Activated CD4-positive, alpha-beta T cell treated with anti-CD3 and anti-CD28 coated beads, Interleukin-2, amount 10 ng/mL, durations not matched to agents 24 days and 14 days (primary cell): ENCODE results near the gene CRYM. TPM values are rescaled to one million over a fixed set of nuclear protein-coding genes. Genes with fewer than 3 reads are reported as not detected.
"Not testable (repeated sequence)": the region's sequence is repeated elsewhere in the genome, so short reads cannot be mapped to it uniquely, and the experiment has no call there.

Experiments used
- DNase-seq: peaks from one replicate; pipeline ENCODE4 v3.0.0; 2022
- H3K27ac Mint-ChIP-seq: one replicate; pipeline ENCODE4 v1.8.0; 2022; ENCODE audit warnings: mild to moderate bottlenecking, mixed read lengths
- H3K27me3 Mint-ChIP-seq: one replicate; pipeline ENCODE4 v1.8.0; 2022; ENCODE audit warnings: mixed read lengths
- H3K36me3 Mint-ChIP-seq: one replicate; pipeline ENCODE4 v1.8.0; 2022; ENCODE audit warnings: low read depth, mild to moderate bottlenecking, mixed read lengths
- H3K4me1 Mint-ChIP-seq: one replicate; pipeline ENCODE4 v1.8.0; 2021; ENCODE audit warnings: mixed read lengths
- H3K4me3 Mint-ChIP-seq: one replicate; pipeline ENCODE4 v1.8.0; 2022; ENCODE audit warnings: mild to moderate bottlenecking, moderate library complexity, mixed read lengths
- H3K9me3 Mint-ChIP-seq: one replicate; pipeline ENCODE4 v1.8.0; 2021; ENCODE audit warnings: mixed read lengths
- intact Hi-C: fragments of 100-400 bp; cut with micrococcal nuclease; formaldehyde crosslinking; loops from one replicate; pipeline ENCODE4 v1.15.1; 2023
- total RNA-seq: library from RNA; stranded (reverse); gene quantifications from 2 replicates; pipeline ENCODE4 v1.2.3, GENCODE V29; 2022

CRYM gene
- total RNA-seq, 1 donor from 2014 or later, result not detected

DNA sequence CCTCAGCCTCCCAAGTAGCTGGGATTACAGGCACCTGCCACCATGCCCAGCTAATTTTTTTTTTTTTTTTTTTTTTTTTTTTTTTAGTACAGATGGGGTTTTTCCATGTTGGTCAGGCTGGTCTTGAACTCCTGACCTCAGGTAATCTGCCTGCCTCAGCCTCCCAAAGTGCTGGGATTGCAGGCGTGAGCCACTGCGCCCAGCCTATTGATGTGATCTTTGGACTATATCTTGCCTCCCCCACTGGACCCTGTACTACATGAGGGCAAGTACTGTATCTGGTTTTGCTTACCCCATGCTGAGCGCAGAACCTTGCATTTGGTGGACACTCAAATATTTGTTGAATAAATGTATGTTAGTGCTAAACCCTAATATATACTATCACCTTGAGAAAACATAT, 5.3 kb downstream of the CRYM start:
- H3K27me3 Mint-ChIP-seq, result peaks cover 32% of the 10 kb centered on the region
- H3K9me3 Mint-ChIP-seq, H3K27ac Mint-ChIP-seq, H3K36me3 Mint-ChIP-seq, H3K4me1 Mint-ChIP-seq, DNase-seq, H3K4me3 Mint-ChIP-seq: not testable (repeated sequence)
- intact Hi-C loops, result loop anchor here (10.0 kb wide), 1 partner anchor 118 kb away; the partner anchor contains the start of genes DNAH3 and LDAF1

DNA sequence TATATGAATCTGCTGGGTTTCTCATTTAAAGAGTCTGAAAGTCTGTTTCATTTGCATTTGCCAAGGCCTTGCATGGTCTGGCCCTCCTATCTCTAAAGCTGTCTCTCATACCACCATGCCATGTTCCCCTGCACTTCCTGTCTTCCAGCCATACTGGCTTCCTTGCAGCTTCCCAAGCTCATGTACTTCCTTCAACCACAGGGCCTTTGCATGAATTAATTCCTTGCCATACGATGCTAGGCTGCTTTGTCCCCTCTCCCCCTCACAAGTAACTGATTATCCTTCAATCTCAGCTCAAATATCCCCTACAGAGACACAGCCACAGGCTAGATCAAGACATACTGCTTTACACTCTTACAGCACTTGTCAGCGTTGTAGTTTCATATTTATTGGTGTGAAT, 5.8 kb downstream of the CRYM start:
- no peak for DNase-seq
- intact Hi-C loops, result loop anchor here (10.0 kb wide), 1 partner anchor 117 kb away; the partner anchor contains the start of genes DNAH3 and LDAF1
- H3K36me3 Mint-ChIP-seq, result no peaks in the 10 kb centered on the region
- no peak overlapping the region for H3K27ac Mint-ChIP-seq
- H3K4me1 Mint-ChIP-seq, result no peaks in the 10 kb centered on the region
- H3K4me3 Mint-ChIP-seq, result no peak overlapping the region
- no peaks in the 10 kb centered on the region for H3K9me3 Mint-ChIP-seq
- peaks cover 28% of the 10 kb centered on the region for H3K27me3 Mint-ChIP-seq

DNA sequence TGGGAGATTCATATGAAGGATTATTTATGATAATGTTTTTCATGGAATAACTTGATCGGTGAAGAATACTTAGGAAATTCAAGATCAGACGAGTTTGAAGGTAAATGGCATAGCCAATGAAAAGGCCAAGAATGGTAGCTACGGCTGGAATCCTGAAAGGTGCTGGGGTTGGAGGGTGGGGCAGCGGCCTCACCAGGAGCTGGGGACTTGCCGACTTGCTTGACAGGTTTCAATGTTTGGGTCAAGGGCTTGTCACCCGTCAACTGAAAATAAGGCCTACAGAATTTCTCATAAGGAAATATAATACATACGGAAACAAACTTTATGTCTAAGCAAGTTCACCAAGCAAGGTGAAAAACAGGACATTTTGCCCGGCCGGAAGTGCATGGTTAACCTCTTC, 9.9 kb downstream of the CRYM start:
- no peaks in the 10 kb centered on the region for H3K9me3 Mint-ChIP-seq
- peaks cover 12% of the 10 kb centered on the region for H3K27me3 Mint-ChIP-seq
- intact Hi-C loops, result no loop called here
- H3K4me1 Mint-ChIP-seq, result no peaks in the 10 kb centered on the region
- DNase-seq, result no peak
- no peak overlapping the region for H3K4me3 Mint-ChIP-seq
- H3K27ac Mint-ChIP-seq, result no peak overlapping the region
- H3K36me3 Mint-ChIP-seq, result no peaks in the 10 kb centered on the region

DNA sequence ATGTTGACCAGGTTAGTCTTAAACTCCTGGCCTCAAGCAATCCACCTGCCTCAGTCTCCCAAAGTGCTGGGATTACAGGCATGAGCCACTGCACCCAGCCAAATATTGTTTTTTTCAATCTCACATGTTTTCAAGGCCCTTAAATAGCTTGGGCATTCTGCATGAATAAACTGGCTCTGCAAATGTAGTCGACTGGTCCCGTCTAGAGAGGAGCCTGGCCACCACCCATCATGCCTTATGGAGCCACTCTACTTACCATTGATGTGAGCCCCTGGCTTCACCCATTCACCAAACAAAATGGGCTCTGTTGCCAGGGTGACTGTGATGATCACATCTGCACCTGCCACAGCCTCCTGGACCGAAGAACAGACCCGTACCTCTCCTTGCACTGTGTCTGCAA, 10.8 kb downstream of the CRYM start:
- peaks cover 6% of the 10 kb centered on the region for H3K27me3 Mint-ChIP-seq
- no peak overlapping the region for H3K27ac Mint-ChIP-seq
- no peaks in the 10 kb centered on the region for H3K36me3 Mint-ChIP-seq
- intact Hi-C loops, result no loop called here
- H3K4me1 Mint-ChIP-seq, result no peaks in the 10 kb centered on the region
- no peaks in the 10 kb centered on the region for H3K9me3 Mint-ChIP-seq
- no peak overlapping the region for H3K4me3 Mint-ChIP-seq
- no peak for DNase-seq

DNA sequence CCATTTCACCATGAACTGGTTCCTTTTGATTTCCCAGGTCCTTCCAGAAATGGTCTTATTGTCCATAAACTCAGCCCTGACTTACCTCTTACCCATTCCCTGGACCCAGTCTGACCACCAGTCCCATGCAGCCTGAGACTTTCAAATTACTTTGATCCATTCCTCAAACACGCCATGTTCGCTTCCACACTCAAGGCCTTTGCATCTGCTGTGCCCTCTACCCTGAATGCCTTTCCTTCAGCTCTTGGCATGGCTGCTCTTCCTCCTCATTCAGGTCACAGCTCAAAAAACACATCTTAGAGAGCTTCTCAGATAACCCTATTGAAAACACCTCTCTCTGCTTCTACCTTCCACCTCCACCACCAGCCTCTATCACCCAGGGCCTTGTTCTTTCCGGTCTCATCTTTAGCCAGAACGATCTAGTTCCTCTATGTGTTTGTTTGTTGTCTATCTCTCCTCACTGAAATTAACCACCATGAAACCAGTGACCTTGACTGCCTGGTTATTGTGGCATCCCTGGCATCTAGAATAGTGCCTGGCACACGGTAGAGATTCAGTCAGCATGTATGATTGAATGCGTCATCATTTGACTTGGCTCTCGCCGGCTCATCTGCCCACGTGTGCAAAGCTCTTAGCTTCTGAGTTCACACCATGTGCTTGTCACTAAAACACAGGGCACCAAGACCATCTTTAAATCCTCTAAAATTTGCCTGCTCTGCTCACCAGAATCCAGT, 12.8 kb downstream of the CRYM start:
- Mint-ChIP-seq H3K4me3 (no peak overlapping the region), H3K9me3 (no peaks in the 10 kb centered on the region), H3K4me1 (no peaks in the 10 kb centered on the region), H3K36me3 (no peaks in the 10 kb centered on the region), H3K27me3 (peaks cover 2% of the 10 kb centered on the region), H3K27ac (no peak overlapping the region)
- intact Hi-C loops, result no loop called here
- no peak for DNase-seq

DNA sequence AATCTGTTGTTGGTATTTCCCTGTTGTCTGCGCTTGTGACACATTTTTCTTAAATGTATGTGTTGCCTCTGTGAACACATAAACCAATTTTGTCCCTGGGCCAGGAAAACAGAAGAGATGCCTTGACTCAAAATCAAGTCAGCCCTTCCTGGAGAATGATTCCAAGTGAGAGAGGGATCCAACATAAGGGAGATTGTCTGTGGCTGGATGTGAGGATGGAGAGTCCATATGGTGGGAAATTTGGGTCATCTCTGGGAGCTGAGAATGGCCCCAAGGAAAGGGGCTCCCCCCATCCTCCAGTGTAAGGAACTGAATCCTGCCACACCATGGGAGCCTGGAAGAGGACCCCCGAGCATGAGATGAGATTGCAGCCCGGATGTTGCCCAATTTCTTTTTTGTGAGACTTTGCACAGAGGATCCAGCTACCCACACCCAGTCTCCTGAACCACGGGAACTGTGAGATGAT, 13.5 kb downstream of the CRYM start:
- no peak overlapping the region for H3K4me3 Mint-ChIP-seq
- H3K27ac Mint-ChIP-seq, result no peak overlapping the region
- peaks cover 4% of the 10 kb centered on the region for H3K27me3 Mint-ChIP-seq
- DNase-seq, result no peak
- no peaks in the 10 kb centered on the region for H3K4me1 Mint-ChIP-seq
- no peaks in the 10 kb centered on the region for H3K36me3 Mint-ChIP-seq
- intact Hi-C loops, result no loop called here
- no peaks in the 10 kb centered on the region for H3K9me3 Mint-ChIP-seq

DNA sequence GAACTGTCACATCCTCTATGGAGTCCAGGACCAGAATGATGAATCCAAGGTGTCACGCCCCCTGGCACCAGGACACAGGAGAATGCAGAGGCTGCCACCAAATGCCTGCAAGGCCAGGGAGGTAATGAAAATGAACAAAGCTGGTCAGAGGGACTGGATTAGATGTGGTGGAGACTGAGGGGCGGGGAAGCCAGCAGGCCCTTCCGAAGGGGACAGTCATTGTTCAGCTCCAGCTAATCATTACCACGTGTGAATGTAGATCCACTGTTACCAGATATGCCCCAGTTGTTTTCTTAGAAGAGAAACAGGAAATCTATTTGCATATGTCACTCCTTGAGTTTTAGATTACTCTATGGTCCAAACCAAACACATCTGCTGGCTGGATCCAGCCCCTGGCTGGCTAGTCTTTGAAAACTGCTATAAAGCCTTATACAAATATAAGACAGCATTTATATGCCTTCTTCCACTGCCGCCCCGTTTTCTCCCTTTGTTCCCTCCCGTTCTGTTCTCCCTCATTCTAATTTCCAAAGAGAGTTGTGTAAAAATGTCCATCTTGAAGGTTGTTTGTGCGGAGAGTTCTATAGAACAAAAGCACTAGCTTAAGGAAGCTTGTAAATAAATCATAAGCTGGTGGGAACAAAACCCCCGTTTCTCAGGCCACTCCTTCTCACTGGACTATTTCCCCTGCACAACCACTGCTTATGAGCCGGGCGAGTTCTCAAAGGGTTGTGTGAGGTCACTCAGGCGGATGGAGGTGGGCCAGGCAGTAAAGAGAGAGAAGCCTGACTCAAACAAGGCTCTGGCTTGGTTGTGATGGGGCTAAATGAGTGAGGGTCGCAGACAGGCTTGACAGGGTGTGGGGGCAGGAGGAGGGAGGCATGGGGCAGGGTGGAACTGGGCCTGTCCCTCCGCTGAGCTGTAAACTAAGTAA, 14.2 kb downstream of the CRYM start:
- H3K4me1 Mint-ChIP-seq, result no peaks in the 10 kb centered on the region
- H3K36me3 Mint-ChIP-seq, result no peaks in the 10 kb centered on the region
- H3K4me3 Mint-ChIP-seq, result no peak overlapping the region
- DNase-seq, result no peak
- no peaks in the 10 kb centered on the region for H3K9me3 Mint-ChIP-seq
- intact Hi-C loops, result no loop called here
- peaks cover 4% of the 10 kb centered on the region for H3K27me3 Mint-ChIP-seq
- H3K27ac Mint-ChIP-seq, result no peak overlapping the region

DNA sequence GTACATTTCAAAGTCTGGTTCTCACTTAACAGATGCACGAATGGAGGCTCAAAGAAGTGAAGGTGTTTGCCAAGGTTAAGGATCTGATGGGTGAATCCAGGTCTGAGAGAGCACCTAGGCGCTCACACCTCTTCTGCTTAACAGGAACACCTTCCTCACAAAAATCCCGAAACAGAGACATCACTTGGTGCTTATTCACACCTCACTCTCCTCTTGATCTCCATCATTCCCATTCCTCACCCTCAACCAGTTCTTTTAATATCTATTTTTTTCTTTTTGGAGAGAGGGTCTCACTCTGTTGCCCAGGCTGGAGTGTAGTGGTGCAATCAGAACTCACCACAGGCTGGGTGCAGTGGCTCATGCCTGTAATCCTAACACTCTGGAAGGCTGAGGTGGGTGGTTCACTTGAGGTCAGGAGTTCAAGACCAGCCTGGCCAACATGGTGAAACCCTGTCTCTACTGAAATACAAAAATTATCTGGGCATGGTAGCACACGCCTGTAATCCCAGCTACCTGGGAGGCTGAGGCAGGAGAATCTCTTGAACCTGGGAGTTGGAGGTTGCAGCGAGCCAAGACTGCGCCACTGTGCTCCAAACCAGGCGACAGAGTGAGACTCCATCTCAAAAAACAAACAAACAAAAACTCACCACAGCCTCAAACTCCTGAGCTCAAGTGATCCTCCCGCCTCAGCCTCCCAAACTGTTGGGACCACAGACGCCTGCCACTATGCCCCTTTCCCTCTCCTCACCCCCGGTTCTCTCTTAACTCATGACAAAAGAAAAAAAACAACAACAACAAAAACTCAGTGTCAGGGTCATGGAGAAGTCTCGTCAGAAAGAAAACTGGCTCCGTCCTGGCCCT, 15.1 kb downstream of the CRYM start:
- no peaks in the 10 kb centered on the region for H3K4me1 Mint-ChIP-seq
- no peak for DNase-seq
- no peak overlapping the region for H3K4me3 Mint-ChIP-seq
- intact Hi-C loops, result no loop called here
- peaks cover 6% of the 10 kb centered on the region for H3K27me3 Mint-ChIP-seq
- no peaks in the 10 kb centered on the region for H3K9me3 Mint-ChIP-seq
- H3K36me3 Mint-ChIP-seq, result no peaks in the 10 kb centered on the region
- H3K27ac Mint-ChIP-seq, result no peak overlapping the region

DNA sequence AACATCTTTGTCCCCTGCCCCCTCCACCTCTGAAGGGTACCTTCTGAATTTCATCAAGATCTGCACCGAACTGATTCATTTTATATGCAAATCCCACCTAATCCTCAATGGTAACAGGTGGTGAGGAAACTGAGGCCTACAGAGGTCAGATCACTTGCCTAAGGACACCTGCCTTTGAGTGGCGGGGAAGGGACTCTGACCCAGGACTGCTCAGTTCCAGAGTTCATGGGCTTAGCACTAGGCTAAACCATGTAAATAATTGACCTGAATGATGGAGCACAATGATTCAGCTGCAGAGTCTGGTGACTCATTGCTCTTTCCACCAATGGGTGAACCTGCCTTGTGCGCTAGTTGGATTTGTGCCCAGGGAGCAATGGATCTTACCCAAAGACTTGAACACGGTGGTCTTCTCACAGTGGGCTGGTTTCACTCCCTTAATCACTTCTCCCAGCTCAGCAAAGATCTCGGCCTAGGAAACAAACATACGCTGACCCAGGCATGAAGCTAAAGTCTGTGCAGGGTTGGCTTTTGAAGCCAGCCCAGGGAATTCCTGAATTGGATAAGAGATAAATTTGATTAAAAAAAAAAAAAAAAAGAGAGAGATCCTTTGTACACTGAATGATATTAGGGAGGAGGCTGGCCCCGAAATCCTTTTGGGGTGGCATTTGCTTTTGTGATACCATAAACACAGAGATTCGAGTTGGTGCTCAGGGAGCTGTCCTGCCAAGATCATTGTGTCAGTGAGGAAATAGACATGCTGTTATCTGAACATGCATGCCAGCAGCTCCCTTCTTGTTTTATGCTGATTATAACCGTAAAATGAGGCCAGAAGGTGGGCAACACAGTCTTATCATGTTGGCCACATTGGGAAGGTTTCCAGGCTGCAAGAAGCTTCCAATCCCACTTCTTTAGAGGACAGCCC, 17.0 kb downstream of the CRYM start:
- no peaks in the 10 kb centered on the region for H3K9me3 Mint-ChIP-seq
- no peaks in the 10 kb centered on the region for H3K4me1 Mint-ChIP-seq
- H3K36me3 Mint-ChIP-seq, result no peaks in the 10 kb centered on the region
- H3K27ac Mint-ChIP-seq, result no peak overlapping the region
- no peak for DNase-seq
- H3K4me3 Mint-ChIP-seq, result no peak overlapping the region
- intact Hi-C loops, result no loop called here
- H3K27me3 Mint-ChIP-seq, result peaks cover 6% of the 10 kb centered on the region

DNA sequence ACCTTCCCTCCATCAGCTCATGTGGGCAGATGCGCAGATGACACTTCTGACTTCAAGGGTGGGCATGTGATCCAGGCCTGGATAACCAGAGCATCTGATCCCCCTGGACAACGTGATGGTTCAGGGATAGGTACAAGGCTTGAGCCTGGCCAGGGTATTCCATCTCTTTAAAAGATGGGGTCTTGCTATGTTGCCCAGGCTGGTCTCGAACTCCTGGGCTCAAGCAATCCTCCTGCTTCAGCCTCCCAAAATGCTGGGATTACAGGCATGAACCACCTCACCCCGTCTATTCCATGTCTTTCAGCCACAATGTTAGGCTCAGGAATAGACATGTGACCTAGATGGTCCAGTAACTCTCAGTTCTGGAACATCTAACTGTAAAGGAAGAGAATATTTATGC, 20.8 kb downstream of the CRYM start:
- intact Hi-C loops, result no loop called here
- H3K36me3 Mint-ChIP-seq, result no peaks in the 10 kb centered on the region
- no peak overlapping the region for H3K27ac Mint-ChIP-seq
- no peaks in the 10 kb centered on the region for H3K4me1 Mint-ChIP-seq
- H3K4me3 Mint-ChIP-seq, result no peak overlapping the region
- H3K9me3 Mint-ChIP-seq, result no peaks in the 10 kb centered on the region
- DNase-seq, result no peak
- H3K27me3 Mint-ChIP-seq, result peaks cover 4% of the 10 kb centered on the region

DNA sequence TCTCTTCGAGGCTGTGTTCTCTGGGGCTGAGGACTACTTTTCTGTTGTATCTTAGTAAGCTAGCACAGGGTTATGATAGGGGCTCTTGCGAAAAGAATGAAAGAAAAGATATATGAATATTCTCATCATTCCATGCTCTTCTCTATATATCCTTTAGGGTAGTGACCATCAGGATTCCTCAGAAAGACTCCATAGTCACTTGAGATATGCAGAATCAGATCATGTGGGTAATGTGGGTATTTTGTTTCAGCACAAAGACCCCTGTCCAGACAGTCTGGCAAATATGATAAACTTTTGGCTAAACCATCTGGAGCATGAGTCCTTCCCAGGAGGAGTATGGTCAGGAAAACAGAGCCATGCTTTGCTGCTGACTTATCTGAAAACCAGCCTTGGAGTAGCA, 21.5 kb downstream of the CRYM start:
- no peak for DNase-seq
- no peaks in the 10 kb centered on the region for H3K4me1 Mint-ChIP-seq
- H3K27ac Mint-ChIP-seq, result no peak overlapping the region
- intact Hi-C loops, result no loop called here
- no peak overlapping the region for H3K4me3 Mint-ChIP-seq
- H3K9me3 Mint-ChIP-seq, result no peaks in the 10 kb centered on the region
- H3K27me3 Mint-ChIP-seq, result peaks cover 4% of the 10 kb centered on the region
- H3K36me3 Mint-ChIP-seq, result no peaks in the 10 kb centered on the region

DNA sequence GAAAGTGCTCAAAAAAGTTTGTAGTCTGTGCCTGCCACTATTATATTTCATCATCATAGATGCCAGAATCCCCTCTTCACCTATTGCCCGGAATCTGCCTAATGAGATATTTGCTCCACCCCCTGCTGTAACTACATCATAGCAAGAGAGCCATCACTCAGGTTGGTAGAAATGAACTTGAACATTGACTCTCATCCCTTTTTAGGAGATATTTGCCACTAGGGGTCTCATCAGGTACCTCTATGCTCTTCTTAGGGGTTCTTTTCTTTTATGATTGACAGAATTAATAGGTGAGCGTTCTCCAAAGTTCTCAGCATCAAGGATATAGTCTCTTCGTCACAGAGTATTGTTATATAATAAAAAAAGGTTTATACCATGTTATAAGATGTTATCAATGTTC, 24.6 kb downstream of the CRYM start:
- peaks cover 4% of the 10 kb centered on the region for H3K27me3 Mint-ChIP-seq
- H3K4me1 Mint-ChIP-seq, result no peaks in the 10 kb centered on the region
- no peaks in the 10 kb centered on the region for H3K36me3 Mint-ChIP-seq
- intact Hi-C loops, result no loop called here
- no peak overlapping the region for H3K4me3 Mint-ChIP-seq
- no peak for DNase-seq
- no peak overlapping the region for H3K27ac Mint-ChIP-seq
- H3K9me3 Mint-ChIP-seq, result no peaks in the 10 kb centered on the region
